Activated CD8-positive, alpha-beta T cell treated with anti-CD3 and anti-CD28 coated beads for 36 hours (primary cell): ENCODE measurements around the gene AMIGO2. TPM values are rescaled to one million over a fixed set of nuclear protein-coding genes. Genes with fewer than 3 reads are reported as not detected.
"Not testable (repeated sequence)": the region's sequence is repeated elsewhere in the genome, so short reads cannot be mapped to it uniquely, and the experiment has no call there.

Experiments
- ATAC-seq: fragments of 200-7000 bp; cut with Tn5 transposase; one replicate; pipeline ENCODE4 v1.10.0; 2021; ENCODE audit warnings: mild to moderate bottlenecking, moderate library complexity
- CTCF ChIA-PET: fragments of 350-600 bp; sonication (Branson Sonifier 250); formaldehyde crosslinking; loops from one replicate; lab custom pipeline; 2021; ENCODE audit warnings: antibody characterized with exemption; lab: Charles Lee
- POLR2A ChIA-PET: fragments of 350-600 bp; sonication (Branson Sonifier 250); formaldehyde crosslinking; loops from one replicate; lab custom pipeline; 2021; ENCODE audit warnings: antibody characterized with exemption; lab: Charles Lee
- DNase-seq: peaks from one replicate; pipeline ENCODE4 v3.0.0-alpha.2; 2020
- H3K27ac Mint-ChIP-seq: one replicate; pipeline ENCODE4 v1.8.0; 2021; ENCODE audit warnings: mild to moderate bottlenecking, mixed read lengths
- H3K27me3 Mint-ChIP-seq: one replicate; pipeline ENCODE4 v1.8.0; 2021; ENCODE audit warnings: mixed read lengths
- H3K36me3 Mint-ChIP-seq: one replicate; pipeline ENCODE4 v1.8.0; 2021; ENCODE audit warnings: low read depth, mixed read lengths
- H3K4me1 Mint-ChIP-seq: one replicate; pipeline ENCODE4 v1.8.0; 2021; ENCODE audit warnings: low read depth, mixed read lengths
- H3K4me3 Mint-ChIP-seq: one replicate; pipeline ENCODE4 v1.8.0; 2021; ENCODE audit warnings: mild to moderate bottlenecking, moderate library complexity, mixed read lengths
- H3K9me3 Mint-ChIP-seq: one replicate; pipeline ENCODE4 v1.8.0; 2021; ENCODE audit warnings: mixed read lengths
- CTCF ChIP-seq: fragments of 200-600 bp; IDR thresholded peaks from one replicate; pipeline ENCODE4 v1.8.0; 2022; ENCODE audit warnings: antibody characterized with exemption, mild to moderate bottlenecking
- intact Hi-C: fragments of 100-400 bp; cut with micrococcal nuclease; formaldehyde crosslinking; loops from one replicate; pipeline ENCODE4 v1.10.0; 2022
- total RNA-seq, 2 experiments: library from RNA; stranded (reverse); gene quantifications; one replicate each; pipeline ENCODE4 v1.2.3, GENCODE V29; 2021

Gene AMIGO2
- total RNA-seq, 2 experiments from 2014 or later = 12.1 to 12.5 TPM

- ChIA-PET CTCF (interaction anchor here (2.7 kb wide), 1 partner anchor 35 kb away, joined by 9 read pairs; no protein-coding TSS in a partner anchor), POLR2A (interaction anchor here (1.1 kb wide), 1 partner anchor 19 kb away, joined by 3 read pairs; no protein-coding TSS in a partner anchor)
- Mint-ChIP-seq H3K36me3 (no peaks in the 10 kb centered on the region), H3K27me3 (no peaks in the 10 kb centered on the region), H3K9me3 (no peaks in the 10 kb centered on the region), H3K4me3 (no peak overlapping the region), H3K27ac (peak overlapping the region; percentile 22), H3K4me1 (peaks cover 14% of the 10 kb centered on the region)
- peak; percentile 55 for DNase-seq
- intact Hi-C loops = loop anchor here (5.0 kb wide), 1 partner anchor 35 kb away; no protein-coding TSS in a partner anchor
- no peak for TF ChIP-seq CTCF
- ATAC-seq = peak; percentile 69
These were observed 12.6 kb downstream of the AMIGO2 start for GRCh38 chr12:47067176-47067575.

- ATAC-seq (peak; percentile 83), DNase-seq (peak; percentile 32)
- intact Hi-C loops = loop anchor here (5.0 kb wide), 1 partner anchor 34 kb away; no protein-coding TSS in a partner anchor
These were observed 13.3 kb downstream of the AMIGO2 start for GRCh38 chr12:47066278-47067025.

GRCh38 chr12:47065546-47065945 lies 14.2 kb downstream of the AMIGO2 start:
- intact Hi-C loops = loop anchor here (5.0 kb wide), 1 partner anchor 33 kb away; no protein-coding TSS in a partner anchor
- Mint-ChIP-seq H3K4me1 (peaks cover 12% of the 10 kb centered on the region), H3K27me3 (no peaks in the 10 kb centered on the region), H3K4me3 (no peak overlapping the region), H3K36me3 (no peaks in the 10 kb centered on the region), H3K9me3 (no peaks in the 10 kb centered on the region), H3K27ac (no peak overlapping the region)
- no peak for DNase-seq
- ATAC-seq = no peak
- ChIA-PET POLR2A (no interaction called here), CTCF (interaction anchor here (1.2 to 2.7 kb wide), 3 partner anchors 13 to 211 kb away, joined by 3 to 9 read pairs (median 3); no protein-coding TSS in a partner anchor)
- no peak for TF ChIP-seq CTCF

More at GRCh38 chr12:47066278-47067025, 13.3 kb downstream of the AMIGO2 start:
- H3K4me3 Mint-ChIP-seq = no peak overlapping the region
- POLR2A ChIA-PET = interaction anchor here (1.1 kb wide), 1 partner anchor 19 kb away, joined by 3 read pairs; no protein-coding TSS in a partner anchor
- H3K36me3 Mint-ChIP-seq = no peaks in the 10 kb centered on the region
- peak overlapping the region; percentile 22 for H3K27ac Mint-ChIP-seq
- CTCF ChIA-PET = interaction anchor here (1.3 to 2.7 kb wide), 2 partner anchors 12 to 34 kb away, joined by 3 to 9 read pairs; no protein-coding TSS in a partner anchor
- no peaks in the 10 kb centered on the region for H3K27me3 Mint-ChIP-seq
- no peaks in the 10 kb centered on the region for H3K9me3 Mint-ChIP-seq
- peaks cover 14% of the 10 kb centered on the region for H3K4me1 Mint-ChIP-seq
- no peak for TF ChIP-seq CTCF

GRCh38 chr12:47058640-47059039 lies 21.1 kb downstream of the AMIGO2 start:
- ATAC-seq, H3K27me3 Mint-ChIP-seq, H3K4me3 Mint-ChIP-seq, H3K27ac Mint-ChIP-seq, H3K4me1 Mint-ChIP-seq, H3K9me3 Mint-ChIP-seq, DNase-seq, H3K36me3 Mint-ChIP-seq, CTCF ChIA-PET, intact Hi-C loops: not testable (repeated sequence)
- POLR2A ChIA-PET = interaction anchor here (0.7 kb wide), 1 partner anchor 10 kb away, joined by 3 read pairs; no protein-coding TSS in a partner anchor

GRCh38 chr12:47056944-47057343 lies 22.8 kb downstream of the AMIGO2 start:
- intact Hi-C loops, CTCF ChIA-PET, H3K4me3 Mint-ChIP-seq, H3K9me3 Mint-ChIP-seq, H3K36me3 Mint-ChIP-seq, POLR2A ChIA-PET, ATAC-seq, H3K27me3 Mint-ChIP-seq, H3K27ac Mint-ChIP-seq, H3K4me1 Mint-ChIP-seq, DNase-seq: not testable (repeated sequence)

GRCh38 chr12:47055856-47056255 lies 23.9 kb downstream of the AMIGO2 start:
- not testable (repeated sequence) for H3K27me3 Mint-ChIP-seq

More at GRCh38 chr12:47055856-47056255, 23.9 kb downstream of the AMIGO2 start:
- peaks cover 12% of the 10 kb centered on the region for H3K9me3 Mint-ChIP-seq
- H3K4me1 Mint-ChIP-seq, H3K27ac Mint-ChIP-seq, H3K36me3 Mint-ChIP-seq, ATAC-seq, DNase-seq, H3K4me3 Mint-ChIP-seq, CTCF ChIA-PET, POLR2A ChIA-PET, intact Hi-C loops: not testable (repeated sequence)
